Hippocampal formation (tissue), 2 donors: ENCODE results near the gene KLHL10.

Experiments
- DNase-seq, 2 donors: peaks; one replicate each; lab custom pipeline; 2025; lab: John Stamatoyannopoulos, UW

Gene KLHL10

GRCh38 chr17:41895617-41896016 lies 58.0 kb downstream of the KLHL10 start:
- no peak for DNase-seq

- DNase-seq, result no peak
Measured at GRCh38 chr17:41896726-41897125, 59.1 kb downstream of the KLHL10 start.
